GM19467 (cell line): ENCODE measurements around the gene NEK1.

ENCODE experiments used
- ATAC-seq: cut with Tn5 transposase; IDR thresholded peaks from one replicate; pipeline ENCODE4 v1.9.1; 2021; ENCODE audit warnings: mild to moderate bottlenecking, moderate library complexity; ENCODE audit not compliant: unreplicated experiment

Gene NEK1

GRCh38 chr4:169383724-169384123 lies 228.7 kb downstream of the NEK1 start:
- no peak for ATAC-seq

- ATAC-seq, result no peak
Observed at GRCh38 chr4:169379688-169380087, 232.7 kb downstream of the NEK1 start.

GRCh38 chr4:169377367-169377766 lies 235.0 kb downstream of the NEK1 start:
- no peak for ATAC-seq

GRCh38 chr4:169376421-169376820 lies 236.0 kb downstream of the NEK1 start:
- ATAC-seq, result no peak

GRCh38 chr4:169372791-169373190 lies 239.6 kb downstream of the NEK1 start:
- ATAC-seq, result no peak

GRCh38 chr4:169369634-169370033 lies 242.7 kb downstream of the NEK1 start:
- no peak for ATAC-seq

- no peak for ATAC-seq
Observed at GRCh38 chr4:169367826-169368225, 244.6 kb downstream of the NEK1 start.

- ATAC-seq, result no peak
Observed at GRCh38 chr4:169366821-169367220, 245.6 kb downstream of the NEK1 start.

- no peak for ATAC-seq
Observed at GRCh38 chr4:169362607-169363006, 249.8 kb downstream of the NEK1 start.

GRCh38 chr4:169361756-169362155 lies 250.6 kb downstream of the NEK1 start:
- ATAC-seq, result no peak

- no peak for ATAC-seq
Observed at GRCh38 chr4:169359961-169360360, 252.4 kb downstream of the NEK1 start.

GRCh38 chr4:169352360-169352759 lies 260.0 kb downstream of the NEK1 start:
- ATAC-seq, result no peak

GRCh38 chr4:169351872-169352271 lies 260.5 kb downstream of the NEK1 start:
- no peak for ATAC-seq

- no peak for ATAC-seq
Observed at GRCh38 chr4:169348541-169348940, 263.8 kb downstream of the NEK1 start.

GRCh38 chr4:169346840-169347239 lies 265.5 kb downstream of the NEK1 start:
- no peak for ATAC-seq

GRCh38 chr4:169345316-169345721 lies 267.1 kb downstream of the NEK1 start:
- ATAC-seq, result no peak
